ENCODE results near the gene CORIN.
"Not testable (repeated sequence)": the region's sequence is repeated elsewhere in the genome, so short reads cannot be mapped to it uniquely, and the experiment has no call there.

The CORIN gene

DNA sequence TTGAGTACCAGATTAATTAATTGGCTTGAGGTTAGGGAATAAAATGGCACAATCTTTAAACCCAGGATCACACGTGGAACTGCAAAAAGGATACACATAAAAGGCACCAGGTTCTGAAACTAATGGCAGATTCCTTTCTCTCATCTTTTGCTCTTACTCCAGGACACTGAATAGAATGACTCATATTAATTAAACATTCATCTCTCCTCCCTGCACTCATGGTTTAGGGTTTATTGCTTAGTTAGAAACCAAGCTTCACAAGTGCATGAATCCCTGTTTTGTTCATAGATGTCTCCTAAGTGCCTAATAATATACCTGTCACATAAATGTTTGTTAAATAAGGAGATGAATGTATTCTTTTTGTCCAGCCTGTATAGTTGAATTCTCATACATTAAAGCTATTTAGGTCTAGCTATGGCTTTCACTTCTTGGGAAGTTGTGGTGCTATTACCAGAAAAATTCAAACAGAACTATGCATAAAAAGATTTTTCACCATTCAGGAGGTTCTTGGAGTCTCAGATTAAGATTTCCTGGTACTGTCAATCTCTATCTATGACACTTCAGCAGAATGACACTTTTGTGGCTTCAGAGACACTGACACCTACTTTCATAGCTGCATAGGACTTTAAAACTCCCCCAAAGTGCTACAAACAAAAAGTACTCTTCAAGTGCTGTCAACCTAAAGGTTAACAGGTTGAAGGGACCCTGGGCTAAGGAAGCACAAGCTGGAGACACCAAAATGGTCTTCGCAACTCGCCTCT is 7.4 kb downstream of the CORIN start:
- no peak for DNase-seq

GRCh38 chr4:47829438-47829837 is 8.4 kb downstream of the CORIN start:
- no peak for DNase-seq

DNA sequence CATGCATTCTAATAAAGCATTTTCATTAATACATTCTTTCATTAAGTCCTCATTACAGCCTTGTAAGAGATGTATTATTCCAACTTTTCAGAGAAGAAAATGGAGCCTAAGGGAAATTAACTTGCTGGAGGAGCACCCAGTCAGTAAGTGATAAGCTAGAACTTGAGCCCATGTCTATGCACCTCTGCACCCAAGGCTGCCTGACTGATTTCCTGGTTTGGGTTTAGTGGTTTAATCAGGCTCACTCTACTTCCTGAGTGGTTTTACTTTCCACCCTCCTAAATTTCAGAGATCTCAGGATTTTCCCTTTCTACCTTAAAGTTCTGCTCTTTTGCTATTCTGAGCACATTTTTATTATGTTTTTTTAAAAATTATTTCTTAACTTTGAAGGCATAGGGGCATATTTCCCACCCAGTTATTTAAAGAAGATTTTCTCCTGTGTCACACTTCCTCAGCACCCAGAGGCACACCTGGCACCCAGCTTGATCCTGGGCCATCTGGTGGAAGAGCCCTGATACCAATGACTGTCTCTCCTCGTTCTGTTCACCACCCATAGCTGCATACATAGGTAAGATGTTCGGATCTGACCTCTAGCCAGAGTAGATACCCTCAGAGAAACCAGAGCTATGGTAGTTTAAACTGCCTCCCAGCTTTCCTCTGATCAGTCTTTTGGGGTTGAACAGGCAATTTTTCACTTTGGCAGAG is 10.4 kb downstream of the CORIN start:
- DNase-seq, result no peak

- no peak for DNase-seq
Measured at GRCh38 chr4:47824840-47825239, 13.0 kb downstream of the CORIN start.

DNA sequence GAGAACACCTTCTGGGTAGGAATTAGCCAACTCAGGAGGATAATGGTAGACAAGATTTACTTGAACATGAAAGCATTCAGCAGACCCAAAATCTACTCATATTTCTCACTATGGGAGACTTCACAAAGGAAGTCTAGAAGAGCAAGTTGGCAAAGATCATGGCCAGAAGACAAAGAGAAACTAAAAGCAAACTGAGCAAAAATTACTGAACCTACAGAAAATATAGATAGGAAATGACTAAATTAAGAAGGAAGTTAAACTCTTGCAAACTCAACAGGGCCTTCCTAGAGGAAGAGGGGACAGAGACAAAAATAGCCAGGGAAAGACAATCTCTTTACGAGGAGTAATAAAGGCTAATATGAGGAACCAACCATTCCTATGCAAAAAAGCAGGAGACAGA is 18.7 kb downstream of the CORIN start:
- no peak for DNase-seq

- no peak for DNase-seq
Measured at GRCh38 chr4:47817275-47817674, 20.6 kb downstream of the CORIN start.

GRCh38 chr4:47816748-47817147 is 21.1 kb downstream of the CORIN start:
- DNase-seq, result no peak

DNA sequence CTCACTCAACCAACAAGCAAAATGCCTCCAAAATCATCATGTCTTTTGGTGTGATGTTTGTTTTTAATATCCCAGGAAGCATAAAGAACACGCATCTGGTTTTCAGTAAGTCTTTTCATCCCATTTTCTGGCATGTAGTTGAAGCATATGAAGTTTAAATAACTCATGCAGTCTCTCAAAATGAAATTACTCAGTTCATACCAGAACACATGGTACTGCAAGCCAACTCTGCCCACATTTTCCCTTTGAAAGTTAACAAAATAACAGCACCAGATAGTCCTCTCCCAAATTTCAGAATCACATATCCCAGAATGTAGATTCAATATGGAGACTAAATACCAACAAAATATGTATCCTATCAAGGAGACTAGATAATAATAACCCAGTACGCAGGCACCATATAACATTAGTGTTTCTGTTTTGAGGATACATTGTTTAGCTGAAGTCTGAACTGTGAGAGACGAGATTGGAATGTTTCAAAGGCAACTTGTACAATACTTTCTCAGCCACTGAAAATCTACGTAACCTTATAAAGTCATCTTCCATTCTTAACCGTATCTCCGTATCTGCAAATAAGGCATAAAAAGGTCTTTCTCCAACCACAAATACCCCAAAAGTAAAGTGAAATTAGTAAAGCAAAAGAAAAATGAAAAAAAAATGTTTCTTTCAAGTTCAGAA is 23.1 kb downstream of the CORIN start:
- no peak for DNase-seq

GRCh38 chr4:47809654-47810203 is 28.1 kb downstream of the CORIN start:
- no peak for DNase-seq

- no peak for DNase-seq
Measured at GRCh38 chr4:47804598-47804997, 33.3 kb downstream of the CORIN start.

- DNase-seq, result no peak
Measured at GRCh38 chr4:47801481-47802002, 36.3 kb downstream of the CORIN start.

DNA sequence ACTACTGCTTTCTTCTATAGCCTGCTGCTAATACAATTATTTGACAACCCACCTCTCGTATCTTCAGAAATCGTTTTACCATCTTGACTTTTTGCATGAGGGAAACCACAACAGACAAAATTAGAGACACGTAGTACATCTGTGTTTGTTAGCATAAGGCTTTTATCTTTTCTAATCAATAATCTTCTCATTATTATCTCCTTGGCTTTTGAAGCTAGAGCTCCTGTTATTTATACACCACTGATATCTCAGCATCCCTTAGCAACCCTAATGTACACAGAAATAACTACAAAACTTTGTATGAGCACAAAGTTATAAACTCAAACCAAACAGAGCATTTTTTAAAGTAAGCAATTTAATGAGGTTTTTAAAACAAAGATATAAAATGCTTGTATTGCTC is 39.7 kb downstream of the CORIN start:
- DNase-seq, result no peak

DNA sequence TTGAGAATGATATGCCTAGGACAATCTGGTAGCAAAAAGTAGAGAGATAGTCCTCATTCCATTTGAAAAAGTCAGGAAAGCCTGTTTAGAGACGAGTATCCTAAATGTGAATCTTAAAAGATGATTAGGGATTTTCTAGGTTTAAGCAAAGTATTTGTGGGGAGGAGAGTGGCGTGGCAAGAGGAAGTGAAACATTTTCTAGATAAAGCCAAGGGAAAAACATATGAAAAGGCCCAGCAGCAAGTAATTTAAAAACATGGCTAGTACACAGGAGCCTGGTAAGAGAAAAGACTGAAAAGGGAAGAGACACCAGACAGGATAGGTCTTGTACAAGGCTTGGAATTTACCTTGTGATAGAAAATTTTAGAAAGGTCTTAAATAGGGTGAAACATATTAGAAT is 45.9 kb downstream of the CORIN start:
- no peak for DNase-seq

- DNase-seq, result no peak
Measured at GRCh38 chr4:47790105-47790504, 47.8 kb downstream of the CORIN start.

DNA sequence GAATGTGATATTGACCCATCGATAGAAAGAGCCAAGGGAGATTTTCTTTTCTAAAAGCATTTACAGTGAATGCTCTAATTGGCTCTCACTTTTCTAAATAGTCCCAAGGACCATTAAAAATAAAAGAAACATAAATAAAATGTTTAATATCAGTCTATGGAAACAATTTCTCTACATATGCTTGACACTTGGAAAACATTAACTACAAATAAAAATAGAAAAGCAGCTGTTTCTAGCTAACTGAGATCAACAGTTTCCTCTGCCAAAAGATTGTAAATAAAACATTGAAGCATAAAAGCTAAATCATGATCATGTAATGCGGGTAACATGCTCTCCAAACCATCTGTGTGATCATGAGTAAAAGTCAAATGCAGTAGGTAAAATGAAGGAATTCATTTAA is 49.7 kb downstream of the CORIN start:
- DNase-seq, result no peak

DNA sequence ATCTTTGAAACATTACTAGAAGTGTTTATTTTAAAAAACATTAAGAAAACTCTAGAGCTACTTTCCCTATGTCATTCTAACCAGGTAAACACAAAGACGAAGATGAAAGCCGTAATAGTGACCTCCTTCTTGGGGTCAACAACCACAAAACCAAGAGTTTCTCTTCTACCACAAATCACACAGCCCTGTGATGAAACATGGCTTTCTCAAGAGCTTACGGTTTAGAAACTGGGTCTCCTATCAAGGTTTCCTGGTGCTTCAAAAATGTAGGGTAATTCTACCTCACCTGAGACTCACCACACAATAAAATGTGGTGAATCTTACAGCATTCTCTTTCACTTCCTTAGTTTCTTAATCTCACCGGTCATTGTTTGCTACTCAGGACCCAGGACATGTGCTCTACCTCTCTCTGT is 50.9 kb downstream of the CORIN start:
- no peak for DNase-seq

GRCh38 chr4:47785153-47785552 is 52.7 kb downstream of the CORIN start:
- no peak for DNase-seq

DNA sequence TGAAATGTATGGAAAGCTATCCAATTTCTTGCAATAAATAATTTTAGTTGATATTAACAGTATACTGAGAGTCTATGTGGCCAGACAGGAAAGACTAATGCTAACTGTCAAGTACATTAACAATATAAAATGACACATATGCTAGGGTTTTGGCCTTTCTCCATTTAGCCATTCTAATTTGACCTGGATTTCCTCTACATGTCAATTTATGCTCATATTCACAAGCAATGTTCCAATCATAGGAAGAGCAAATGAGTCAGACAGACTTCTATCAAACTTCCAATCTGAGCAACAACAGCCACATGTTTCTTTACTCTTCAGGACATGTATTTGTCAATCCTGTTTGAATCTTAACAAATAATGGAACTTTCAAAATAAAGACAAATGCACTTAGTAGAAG is 53.6 kb downstream of the CORIN start:
- no peak for DNase-seq

- DNase-seq, result no peak
Measured at GRCh38 chr4:47776353-47776752, 61.5 kb downstream of the CORIN start.

DNA sequence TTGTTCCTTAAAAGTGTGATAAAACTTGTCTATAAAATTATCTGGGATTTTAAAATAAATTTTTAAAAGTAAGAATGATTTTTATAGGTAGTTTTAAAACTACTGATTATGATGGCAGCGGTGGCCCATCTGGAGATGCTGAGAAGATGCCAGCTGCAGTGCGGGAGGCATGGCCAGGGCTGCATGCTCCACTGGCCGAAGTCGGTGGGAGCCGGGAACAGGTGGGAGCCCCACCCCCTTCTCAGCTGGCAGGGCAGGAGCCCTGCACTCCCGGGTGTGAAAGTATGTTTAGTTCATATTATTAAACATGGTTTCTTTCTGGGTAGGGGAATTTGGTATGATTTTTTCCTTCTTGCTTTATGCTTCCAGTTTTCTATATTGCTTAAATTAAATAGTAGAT is 63.8 kb downstream of the CORIN start:
- no peak for DNase-seq

DNA sequence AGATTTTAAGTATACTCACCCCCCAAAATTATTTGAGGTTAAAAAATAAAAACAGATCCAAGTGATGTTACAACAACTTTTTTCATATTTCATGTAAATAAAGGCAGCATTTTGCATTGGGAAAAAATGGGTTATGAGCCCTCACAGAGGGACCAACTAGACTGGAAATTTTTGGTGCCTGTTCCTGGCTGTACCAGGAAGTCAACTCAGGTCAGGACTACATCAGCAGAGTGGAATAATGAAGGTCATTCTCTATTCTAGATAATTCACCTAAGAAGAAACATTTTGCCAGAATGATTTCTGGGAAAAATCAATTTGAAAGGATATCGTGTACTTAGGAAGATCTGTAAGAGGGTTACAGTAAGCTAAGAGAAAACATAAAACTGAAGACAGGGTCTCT is 66.8 kb downstream of the CORIN start:
- no peak for DNase-seq

- not testable (repeated sequence) for DNase-seq
Measured at GRCh38 chr4:47767956-47768355, 69.9 kb downstream of the CORIN start.

DNA sequence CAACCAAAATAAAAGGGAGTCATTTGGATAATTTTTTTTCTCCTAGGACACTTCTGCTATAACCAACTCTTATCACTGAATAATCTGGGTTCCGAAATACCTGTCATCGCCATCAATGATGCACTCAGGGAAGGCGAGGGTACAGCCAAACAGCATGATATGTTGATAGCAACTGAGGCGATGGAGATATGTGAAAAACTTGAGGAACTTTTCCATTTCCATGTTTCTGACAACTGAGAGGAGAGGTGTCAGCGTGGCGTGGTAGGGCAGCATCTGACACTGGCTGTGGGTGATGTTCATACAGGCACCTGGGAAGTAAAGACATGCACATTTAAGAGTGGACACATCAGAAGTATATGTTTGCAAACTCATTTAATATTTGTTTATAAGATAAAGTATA is 74.6 kb downstream of the CORIN start:
- DNase-seq, result no peak

Data from 8988T (cell line).